ENCODE data around the gene CTNNA2. TPM values are rescaled to one million over a fixed set of nuclear protein-coding genes. Genes with fewer than 3 reads are reported as not detected.

CTNNA2 gene
- total and polyA plus RNA-seq, 2 of the 8 experiments (the other 6 are each of a cell fraction or from before 2014, with no cell fraction given) = 3.9 to 9.0 TPM

- Histone ChIP-seq H3K27ac (ENCODE audit: low read depth, low read length) (no peak overlapping the region), H4K20me1 (replicated peaks in 1 of 2; ENCODE audit: control insufficient read depth in 1 of 2, insufficient read depth in 2 of 2, low read length in 2 of 2) (no peaks in the 10 kb centered on the region), H2BK20ac (ENCODE audit: low read length) (no peak overlapping the region), H3K4me3 (ENCODE audit: extremely low read depth in 1 of 4, insufficient read depth in 2 of 4, low read depth in 3 of 4, low read length in 4 of 4) (no peak overlapping the region), H2AFZ (ENCODE audit: low read length) (no peak overlapping the region), H3K9me3 (ENCODE audit: insufficient read depth in 2 of 2, low read depth in 1 of 2, low read length in 1 of 2) (no peaks in the 10 kb centered on the region), H3K79me2 (ENCODE audit: control insufficient read depth in 1 of 2, insufficient read depth in 2 of 2, low read length in 2 of 2) (no peaks in the 10 kb centered on the region), H3K36me3 (ENCODE audit: control insufficient read depth in 2 of 4, insufficient read depth in 4 of 4, low read length in 3 of 4) (no peaks in the 10 kb centered on the region), H3K14ac (ENCODE audit: insufficient read length) (no peak overlapping the region), H3K18ac (ENCODE audit: extremely low read depth, low read length) (no peak overlapping the region), H3K4me1 (replicated peaks in 1 of 4; ENCODE audit: control insufficient read depth in 3 of 4, insufficient read depth in 4 of 4, low read length in 3 of 4) (peaks cover 1 to 20% (median 15%) of the 10 kb centered on the region in 4 experiments; a peak in 6 of 7 replicates), H3K23me2 (ENCODE audit: low read depth, low read length) (no peaks in the 10 kb centered on the region; the same call in 1 of the 2 replicates), H4K91ac (replicated peaks; ENCODE audit: insufficient read length, low read length) (no peak overlapping the region), H2BK120ac (replicated peaks; ENCODE audit: low read depth, low read length) (no peak overlapping the region), H3K27me3 (replicated peaks in 1 of 4; ENCODE audit: control insufficient read depth in 3 of 4, extremely low read depth in 1 of 4, insufficient read depth in 3 of 4, low read length in 3 of 4) (no peaks in the 10 kb centered on the region), H4K5ac (ENCODE audit: insufficient read length, low read depth, low read length) (no peak overlapping the region), H3K4ac (replicated peaks; ENCODE audit: insufficient read length, low read depth, low read length) (no peak overlapping the region), H3K9ac (replicated peaks in 1 of 4; ENCODE audit: extremely low read depth in 1 of 4, low read depth in 3 of 4, low read length in 3 of 4) (no peak overlapping the region), H3K79me1 (ENCODE audit: low read depth, low read length) (no peaks in the 10 kb centered on the region), H2AK5ac (ENCODE audit: low read depth, low read length) (no peak overlapping the region), H3K4me2 (ENCODE audit: insufficient read depth in 1 of 2, low read depth in 2 of 2, low read length in 2 of 2) (peak overlapping the region in 1 of 2 experiments; percentile 44; a peak in 1 of 4 replicates), H3K23ac (ENCODE audit: insufficient read length) (no peak overlapping the region), H4K8ac (ENCODE audit: extremely low read depth, insufficient read depth, low read length) (no peak overlapping the region), H2BK12ac (ENCODE audit: low read depth, low read length) (no peak overlapping the region), H3K56ac (replicated peaks; ENCODE audit: insufficient read length, low read depth, low read length) (no peak overlapping the region), H2BK15ac (ENCODE audit: low read length) (no peak overlapping the region), H2BK5ac (ENCODE audit: low read depth, low read length) (no peak overlapping the region)
- FAIRE-seq (no peak), DNase-seq (ENCODE audit: low read depth in 1 of 2, low spot score in 2 of 2) (no peak)
- CTCF ChIA-PET (ENCODE audit: partially characterized antibody) = interaction anchor here (1.5 kb wide), 1 partner anchor 16 kb away, joined by 6 read pairs; no protein-coding TSS in a partner anchor
- POLR2A ChIA-PET (ENCODE audit: partially characterized antibody) = no interaction called here
- 95% methylated on average over 1 of the region's 1 CpG; no CpG with 5 or more reads in 1 of the 2 experiments for WGBS, 2 experiments (ENCODE audit: extremely low coverage in 1 of 2, insufficient coverage in 1 of 2, insufficient read length in 1 of 2, insufficient replicate concordance in 2 of 2, low coverage in 1 of 2, low lambda C conversion rate in 2 of 2, missing lambda C conversion rate in 1 of 2)
- TF ChIP-seq SP2 (IDR thresholded peaks at IDR 0.05; ENCODE audit: low read length) (no peak), BCL11A (IDR thresholded peaks at IDR 0.05; ENCODE audit: low read depth in 2 of 2, low read length in 2 of 2) (no peak), RXRA (IDR thresholded peaks at IDR 0.05; ENCODE audit: insufficient read depth, low read depth, low read length) (no peak), POLR2AphosphoS5 (IDR thresholded peaks at IDR 0.05; ENCODE audit: low read depth, low read length) (no peak), RAD21 (IDR thresholded peaks at IDR 0.05 in 1 of 2, conservative IDR thresholded peaks at IDR 0.05 in 1 of 2; ENCODE audit: low read depth in 2 of 2, low read length in 2 of 2) (no peak), CTCF (IDR thresholded peaks at IDR 0.05; ENCODE audit: control extremely low read depth in 1 of 3, insufficient read depth in 1 of 3, low read depth in 1 of 3, low read length in 3 of 3) (no peak), CBX5 (IDR thresholded peaks at IDR 0.05; ENCODE audit: low read depth, low read length) (no peak), ATF3 (IDR thresholded peaks at IDR 0.05; ENCODE audit: insufficient read depth, low read depth, low read length) (no peak)
Observed at GRCh38 chr2:80057956-80058355, 545.1 kb downstream of the CTNNA2 start.

All from H1 (cell line).